ENCODE measurements around the gene TCF7L1.

GRCh38 chr2:85309699-85310321 lies 176.6 kb downstream of the TCF7L1 start:
- TF ChIP-seq, protein P1, sequence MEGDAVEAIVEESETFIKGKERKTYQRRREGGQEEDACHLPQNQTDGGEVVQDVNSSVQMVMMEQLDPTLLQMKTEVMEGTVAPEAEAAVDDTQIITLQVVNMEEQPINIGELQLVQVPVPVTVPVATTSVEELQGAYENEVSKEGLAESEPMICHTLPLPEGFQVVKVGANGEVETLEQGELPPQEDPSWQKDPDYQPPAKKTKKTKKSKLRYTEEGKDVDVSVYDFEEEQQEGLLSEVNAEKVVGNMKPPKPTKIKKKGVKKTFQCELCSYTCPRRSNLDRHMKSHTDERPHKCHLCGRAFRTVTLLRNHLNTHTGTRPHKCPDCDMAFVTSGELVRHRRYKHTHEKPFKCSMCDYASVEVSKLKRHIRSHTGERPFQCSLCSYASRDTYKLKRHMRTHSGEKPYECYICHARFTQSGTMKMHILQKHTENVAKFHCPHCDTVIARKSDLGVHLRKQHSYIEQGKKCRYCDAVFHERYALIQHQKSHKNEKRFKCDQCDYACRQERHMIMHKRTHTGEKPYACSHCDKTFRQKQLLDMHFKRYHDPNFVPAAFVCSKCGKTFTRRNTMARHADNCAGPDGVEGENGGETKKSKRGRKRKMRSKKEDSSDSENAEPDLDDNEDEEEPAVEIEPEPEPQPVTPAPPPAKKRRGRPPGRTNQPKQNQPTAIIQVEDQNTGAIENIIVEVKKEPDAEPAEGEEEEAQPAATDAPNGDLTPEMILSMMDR (IDR thresholded peaks at IDR 0.05; ENCODE audit: insufficient read depth, low read depth, low read length) = no peak
- TF ChIP-seq EZH2 (IDR thresholded peaks at IDR 0.05; ENCODE audit: insufficient read depth, low read length) = no peak

Measured in astrocyte (in vitro differentiated cells and primary cell).